Measurements from ENCODE around the gene OXNAD1. TPM values are rescaled to one million over a fixed set of nuclear protein-coding genes. Genes with fewer than 3 reads are reported as not detected.

Gene OXNAD1
- total and polyA plus RNA-seq, 2 of the 13 experiments (the other 11 are each of a cell fraction or from before 2014, with no cell fraction given), result 9.9 to 18.8 TPM

- Histone ChIP-seq H2AFZ (ENCODE audit: low read length) (no peak overlapping the region), H3K4me3 (replicated peaks in 1 of 3; ENCODE audit: insufficient read depth in 1 of 3, low read depth in 2 of 3, low read length in 3 of 3) (no peak overlapping the region), H3K9ac (ENCODE audit: insufficient read depth, low read depth, low read length) (peak overlapping the region; percentile 23; the same call in 1 of the 2 replicates), H4K20me1 (ENCODE audit: insufficient read depth, low read length) (no peaks in the 10 kb centered on the region), H3K4me1 (ENCODE audit: insufficient read depth, low read length) (peaks cover 27% of the 10 kb centered on the region), H3K9me3 (ENCODE audit: low read length) (no peaks in the 10 kb centered on the region), H3K4me2 (ENCODE audit: low read depth, low read length) (0 out of 2 replicates have a peak overlapping the region, but pooled peaks have one; percentile 29), H3K79me2 (ENCODE audit: insufficient read depth, low read length) (no peaks in the 10 kb centered on the region), H3K27me3 (ENCODE audit: control insufficient read depth in 1 of 2, insufficient read depth in 2 of 2, low read length in 2 of 2) (no peaks in the 10 kb centered on the region), H3K27ac (ENCODE audit: extremely low read length, insufficient read depth, low read length) (peak overlapping the region; percentile 58), H3K36me3 (replicated peaks in 1 of 2; ENCODE audit: control insufficient read depth in 1 of 2, insufficient read depth in 2 of 2, low read length in 2 of 2) (peaks cover 4 to 12% of the 10 kb centered on the region in 2 experiments)
- intact Hi-C loops (cut with micrococcal nuclease; ENCODE audit: unreplicated experiment), result no loop called here
- in situ Hi-C loops (cut with HindIII; ENCODE audit: extremely low pct_ligation_motif_present, low pct_unique_long_range_greater_than_20kb), result no loop called here
- FAIRE-seq (no peak), DNase-seq (ENCODE audit: low spot score) (no peak), ATAC-seq (no peak)
- ChIA-PET POLR2A (interaction anchor here (1.1 kb wide), 1 partner anchor 9 kb away, joined by 4 read pairs; no protein-coding TSS in a partner anchor), CTCF (ENCODE audit: low intra/inter-chr PET ratio, low total read pairs) (no interaction called here)
- no TSS peak for BruUV-seq (replicated peaks)
- WGBS (ENCODE audit: low lambda C conversion rate), result 88% methylated on average over 3 of the region's 4 CpGs
- TF ChIP-seq ZNF687 (CRISPR knock-in tag; IDR thresholded peaks at IDR 0.05), result peak; percentile 51
- TF ChIP-seq ZNF234 (CRISPR knock-in tag; conservative IDR thresholded peaks at IDR 0.05), result no peak
- TF ChIP-seq JUND (CRISPR knock-in tag; IDR thresholded peaks at IDR 0.05), result no peak
- no peak for TF ChIP-seq ZNF768 (CRISPR knock-in tag; IDR thresholded peaks at IDR 0.05)
These were observed 58.7 kb downstream of the OXNAD1 start for GRCh38 chr3:16323737-16324136.

- 100% methylated on average over 2 of the region's 4 CpGs for WGBS (ENCODE audit: low lambda C conversion rate)
- Histone ChIP-seq H3K4me1 (ENCODE audit: insufficient read depth, low read length) (peaks cover 47% of the 10 kb centered on the region), H3K9me3 (ENCODE audit: low read length) (no peaks in the 10 kb centered on the region), H3K36me3 (replicated peaks in 1 of 2; ENCODE audit: control insufficient read depth in 1 of 2, insufficient read depth in 2 of 2, low read length in 2 of 2) (peaks cover 4% of the 10 kb centered on the region in 2 experiments; a peak in 3 of 5 replicates), H3K4me3 (replicated peaks in 1 of 3; ENCODE audit: insufficient read depth in 1 of 3, low read depth in 2 of 3, low read length in 3 of 3) (no peak overlapping the region), H3K27ac (ENCODE audit: extremely low read length, insufficient read depth, low read length) (no peak overlapping the region), H4K20me1 (ENCODE audit: insufficient read depth, low read length) (no peaks in the 10 kb centered on the region), H3K9ac (ENCODE audit: insufficient read depth, low read depth, low read length) (no peak overlapping the region), H2AFZ (ENCODE audit: low read length) (no peak overlapping the region), H3K4me2 (ENCODE audit: low read depth, low read length) (no peak overlapping the region), H3K79me2 (ENCODE audit: insufficient read depth, low read length) (no peaks in the 10 kb centered on the region), H3K27me3 (ENCODE audit: control insufficient read depth in 1 of 2, insufficient read depth in 2 of 2, low read length in 2 of 2) (no peaks in the 10 kb centered on the region)
- ATAC-seq (no peak), DNase-seq (ENCODE audit: low spot score) (no peak), FAIRE-seq (no peak)
- POLR2A ChIA-PET, result no interaction called here
- in situ Hi-C loops (cut with HindIII; ENCODE audit: extremely low pct_ligation_motif_present, low pct_unique_long_range_greater_than_20kb) (no loop called here), intact Hi-C loops (cut with micrococcal nuclease; ENCODE audit: unreplicated experiment) (no loop called here)
- no TSS peak for BruUV-seq (replicated peaks)
- TF ChIP-seq ZNF687 (CRISPR knock-in tag; IDR thresholded peaks at IDR 0.05) (0 out of 2 replicates have a peak, but pooled peaks have one; percentile 12), NPAS2 (CRISPR knock-in tag; IDR thresholded peaks at IDR 0.05; ENCODE audit: borderline replicate concordance) (no peak), ZNF629 (CRISPR knock-in tag; conservative IDR thresholded peaks at IDR 0.05) (peak; percentile 68)
- TF ChIP-seq, protein P1, sequence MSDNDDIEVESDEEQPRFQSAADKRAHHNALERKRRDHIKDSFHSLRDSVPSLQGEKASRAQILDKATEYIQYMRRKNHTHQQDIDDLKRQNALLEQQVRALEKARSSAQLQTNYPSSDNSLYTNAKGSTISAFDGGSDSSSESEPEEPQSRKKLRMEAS (IDR thresholded peaks at IDR 0.05), result no peak
- CTCF ChIA-PET (ENCODE audit: low intra/inter-chr PET ratio, low total read pairs), result no interaction called here
These were observed 60.8 kb downstream of the OXNAD1 start for GRCh38 chr3:16325850-16326249.

All from HepG2 (cell line).